ENCODE results near the gene NNMT. TPM values are rescaled to one million over a fixed set of nuclear protein-coding genes. Genes with fewer than 3 reads are reported as not detected.

NNMT gene
- total RNA-seq = 44.0 TPM
- long read RNA-seq, transcript NNMT-201 (3 exons, 1,610 nt) = major isoform, 6 of 11 reads
- long read RNA-seq, partial matches to known transcripts = 0 of 11 reads
- long read RNA-seq, other reads (novel, unspliced or antisense) = 5 of 11 reads

GRCh38 chr11:114295676-114296604 is at the start of gene NNMT:
Gene NNMT (plus strand): TSS chr11:114296399. CDS start chr11:114296557, 158 bp downstream.
- intact Hi-C loops (cut with DNase I) = no loop called here

GRCh38 chr11:114247070-114247789 is 49.0 kb upstream of the NNMT start:
- intact Hi-C loops (cut with DNase I) = no loop called here
- ATAC-seq (no peak), DNase-seq (ENCODE audit: missing footprints) (no peak)

More at GRCh38 chr11:114295676-114296604, at the start of gene NNMT:
- DNase-seq (ENCODE audit: missing footprints) = peak; percentile 76
- ATAC-seq = peak; percentile 86

GRCh38 chr11:114250180-114250579 is 46.0 kb upstream of the NNMT start:
- ATAC-seq (no peak), DNase-seq (ENCODE audit: missing footprints) (no peak)
- intact Hi-C loops (cut with DNase I) = no loop called here

GRCh38 chr11:114250993-114251814 is 45.0 kb upstream of the NNMT start:
- intact Hi-C loops (cut with DNase I) = no loop called here
- DNase-seq (ENCODE audit: missing footprints) (no peak), ATAC-seq (peak; percentile 73)

- ATAC-seq = peak; percentile 33
- intact Hi-C loops (cut with DNase I) = no loop called here
- no peak for DNase-seq (ENCODE audit: missing footprints)
Observed at GRCh38 chr11:114251815-114252337, 44.3 kb upstream of the NNMT start.

GRCh38 chr11:114252767-114253166 is 43.4 kb upstream of the NNMT start:
- DNase-seq (ENCODE audit: missing footprints) (no peak), ATAC-seq (no peak)
- intact Hi-C loops (cut with DNase I) = no loop called here

GRCh38 chr11:114253771-114254170 is 42.4 kb upstream of the NNMT start:
- DNase-seq (ENCODE audit: missing footprints) (no peak), ATAC-seq (no peak)
- intact Hi-C loops (cut with DNase I) = no loop called here

- intact Hi-C loops (cut with DNase I) = loop anchor here (5.0 kb wide), 1 partner anchor 72 kb away; no protein-coding TSS in a partner anchor
- no peak for ATAC-seq
- DNase-seq (ENCODE audit: missing footprints) = no peak
Observed at GRCh38 chr11:114254571-114255146, 41.5 kb upstream of the NNMT start.

GRCh38 chr11:114255289-114255688 is 40.9 kb upstream of the NNMT start:
- DNase-seq (ENCODE audit: missing footprints) (no peak), ATAC-seq (no peak)
- intact Hi-C loops (cut with DNase I) = loop anchor here (5.0 kb wide), 1 partner anchor 73 kb away; no protein-coding TSS in a partner anchor

GRCh38 chr11:114256176-114256966 is 39.8 kb upstream of the NNMT start:
- intact Hi-C loops (cut with DNase I) = loop anchor here (2.0 to 5.0 kb wide), 2 partner anchors 74 to 94 kb away; no protein-coding TSS in a partner anchor
- DNase-seq (ENCODE audit: missing footprints) = no peak

GRCh38 chr11:114256967-114257286 is 39.3 kb upstream of the NNMT start:
- ATAC-seq (peak; percentile 3), DNase-seq (ENCODE audit: missing footprints) (no peak)
- intact Hi-C loops (cut with DNase I) = loop anchor here (2.0 to 5.0 kb wide), 2 partner anchors 75 to 94 kb away; no protein-coding TSS in a partner anchor

More at GRCh38 chr11:114256176-114256966, 39.8 kb upstream of the NNMT start:
- no peak for ATAC-seq

GRCh38 chr11:114257621-114258558 is 38.3 kb upstream of the NNMT start:
- peak; percentile 37 for ATAC-seq
- intact Hi-C loops (cut with DNase I) = loop anchor here (2.0 to 5.0 kb wide), 2 partner anchors 76 to 95 kb away; no protein-coding TSS in a partner anchor
- DNase-seq (ENCODE audit: missing footprints) = peak; percentile 90

- intact Hi-C loops (cut with DNase I) = loop anchor here (5.0 kb wide), 1 partner anchor 76 kb away; no protein-coding TSS in a partner anchor
- peak; percentile 20 for ATAC-seq
- DNase-seq (ENCODE audit: missing footprints) = no peak
Observed at GRCh38 chr11:114258696-114259095, 37.5 kb upstream of the NNMT start.

- ATAC-seq = peak; percentile 9
- peak; percentile 78 for DNase-seq (ENCODE audit: missing footprints)
- intact Hi-C loops (cut with DNase I) = loop anchor here (5.0 kb wide), 1 partner anchor 77 kb away; no protein-coding TSS in a partner anchor
Observed at GRCh38 chr11:114259124-114259526, 37.1 kb upstream of the NNMT start.

GRCh38 chr11:114259551-114259983 is 36.6 kb upstream of the NNMT start:
- no peak for DNase-seq (ENCODE audit: missing footprints)

GRCh38 chr11:114260077-114260476 is 36.1 kb upstream of the NNMT start:
- DNase-seq (ENCODE audit: missing footprints) (no peak), ATAC-seq (no peak)
- intact Hi-C loops (cut with DNase I) = loop anchor here (2.0 kb wide), 2 partner anchors 65 to 201 kb away; partner anchors contain the start of gene ZBTB16

More at GRCh38 chr11:114259551-114259983, 36.6 kb upstream of the NNMT start:
- ATAC-seq = no peak
- intact Hi-C loops (cut with DNase I) = loop anchor here (5.0 kb wide), 1 partner anchor 77 kb away; no protein-coding TSS in a partner anchor
